CD4-positive, CD25-positive, alpha-beta regulatory T cell (primary cell): ENCODE results near the gene BMX. TPM values are rescaled to one million over a fixed set of nuclear protein-coding genes. Genes with fewer than 3 reads are reported as not detected.
A peak's percentile ranks its signal among the peaks of the same experiment; 100 is the strongest.

Source experiments
- ATAC-seq, 2 donors: fragments of 150-1000 bp; cut with Tn5 transposase; one replicate each; pipeline ENCODE4 v1.10.0; 2021; ENCODE audit warnings: low read depth in 2 of 2, moderate number of reproducible peaks in 2 of 2, moderate library complexity in 1 of 2
- DNase-seq, 3 donors: peaks; one replicate each; pipeline versions ENCODE4 v3.0.0 to v3.0.0-alpha.2; 2012 to 2022; ENCODE audit warnings: mixed read lengths in 1 of 3
- H3K27ac ChIP-seq: one replicate; pipeline ENCODE4 v1.7.0; 2013; ENCODE audit warnings: mild to moderate bottlenecking, low read length; ENCODE audit not compliant: insufficient read depth, poor library complexity, severe bottlenecking
- H3K27me3 ChIP-seq: one replicate; pipeline ENCODE4 v1.7.0; 2013; ENCODE audit warnings: low read length; ENCODE audit not compliant: control insufficient read depth, insufficient read depth
- H3K36me3 ChIP-seq: one replicate; pipeline ENCODE4 v1.7.0; 2013; ENCODE audit warnings: mild to moderate bottlenecking, low read length, moderate library complexity; ENCODE audit not compliant: control insufficient read depth, insufficient read depth
- H3K4me1 ChIP-seq: 2 replicates; pipeline ENCODE4 v1.7.0; 2013; ENCODE audit warnings: mild to moderate bottlenecking, low read length; ENCODE audit not compliant: insufficient read depth, control insufficient read depth, poor library complexity, severe bottlenecking
- H3K4me3 ChIP-seq: one replicate; pipeline ENCODE4 v1.7.0; 2013; ENCODE audit warnings: low read depth, mild to moderate bottlenecking, low read length, moderate library complexity
- H3K9me3 ChIP-seq, 2 experiments: 1 replicate in 1 of 2; 2 replicates in 1 of 2; pipeline ENCODE4 v1.7.0; 2013; ENCODE audit warnings: low read length in 2 of 2, mild to moderate bottlenecking in 1 of 2, moderate library complexity in 1 of 2; ENCODE audit not compliant: control insufficient read depth in 2 of 2
- H3K27ac Mint-ChIP-seq, 3 donors: one replicate each; pipeline ENCODE4 v1.8.0; 2020 to 2022; ENCODE audit warnings: mild to moderate bottlenecking in 3 of 3, mixed read lengths in 3 of 3, moderate library complexity in 2 of 3
- H3K27me3 Mint-ChIP-seq: one replicate; pipeline ENCODE4 v1.8.0; 2022; ENCODE audit warnings: mild to moderate bottlenecking, mixed read lengths
- H3K36me3 Mint-ChIP-seq: one replicate; pipeline ENCODE4 v1.8.0; 2020; ENCODE audit warnings: mixed read lengths
- H3K4me1 Mint-ChIP-seq, 4 donors: one replicate each; pipeline ENCODE4 v1.8.0; 2020 to 2022; ENCODE audit warnings: mixed read lengths in 4 of 4, mild to moderate bottlenecking in 1 of 4
- H3K4me3 Mint-ChIP-seq, 4 donors: one replicate each; pipeline ENCODE4 v1.8.0; 2020 to 2022; ENCODE audit warnings: mild to moderate bottlenecking in 4 of 4, mixed read lengths in 4 of 4, moderate library complexity in 3 of 4
- H3K9me3 Mint-ChIP-seq, 7 donors: one replicate each; pipeline ENCODE4 v1.8.0; 2020 to 2022; ENCODE audit warnings: mixed read lengths in 7 of 7, mild to moderate bottlenecking in 3 of 7, moderate library complexity in 2 of 7
- polyA plus RNA-seq, 4 donors: library from polyadenylated mRNA; unstranded; fragments of 300-500 nt; fragmentation: Illumina TruSeq; gene quantifications; one replicate each; pipeline ENCODE4 v1.2.3, GENCODE V29; 2021
- total RNA-seq: library from RNA; stranded (reverse); gene quantifications from one replicate; pipeline ENCODE4 v1.2.3, GENCODE V29; 2022

The BMX gene
- total and polyA plus RNA-seq, 5 donors from 2014 or later = not detected

GRCh38 chrX:15563056-15563455, 62.4 kb downstream of the BMX start:
- Histone ChIP-seq H3K9me3 (no peaks in the 10 kb centered on the region), H3K27me3 (no peaks in the 10 kb centered on the region), H3K27ac (no peak overlapping the region), H3K4me1 (no peaks in the 10 kb centered on the region), H3K4me3 (no peak overlapping the region), H3K36me3 (no peaks in the 10 kb centered on the region)
- Mint-ChIP-seq H3K4me1 (no peaks in the 10 kb centered on the region), H3K27me3 (no peaks in the 10 kb centered on the region), H3K4me3 (no peak overlapping the region), H3K9me3 (peaks cover 0 to 2% (median 0%) of the 10 kb centered on the region in 7 donors), H3K36me3 (no peaks in the 10 kb centered on the region), H3K27ac (no peak overlapping the region)
- DNase-seq = no peak
- ATAC-seq = no peak

- Mint-ChIP-seq H3K27ac (no peak overlapping the region), H3K4me3 (no peak overlapping the region), H3K36me3 (no peaks in the 10 kb centered on the region), H3K27me3 (no peaks in the 10 kb centered on the region), H3K9me3 (peaks cover 0 to 2% (median 0%) of the 10 kb centered on the region in 7 donors), H3K4me1 (no peaks in the 10 kb centered on the region)
- Histone ChIP-seq H3K9me3 (no peaks in the 10 kb centered on the region), H3K4me3 (no peak overlapping the region), H3K27ac (no peak overlapping the region), H3K36me3 (no peaks in the 10 kb centered on the region), H3K4me1 (no peaks in the 10 kb centered on the region), H3K27me3 (no peaks in the 10 kb centered on the region)
- peak in 1 of 3 donors; percentile 44 for DNase-seq
- ATAC-seq = no peak
Observed at GRCh38 chrX:15564981-15565579, 64.5 kb downstream of the BMX start.

- no peaks in the 10 kb centered on the region for H3K4me1 Mint-ChIP-seq
- Histone ChIP-seq H3K4me1 (no peaks in the 10 kb centered on the region), H3K27ac (no peak overlapping the region), H3K9me3 (no peaks in the 10 kb centered on the region), H3K27me3 (no peaks in the 10 kb centered on the region), H3K36me3 (no peaks in the 10 kb centered on the region), H3K4me3 (no peak overlapping the region)
- H3K9me3 Mint-ChIP-seq = peaks cover 0 to 2% (median 0%) of the 10 kb centered on the region in 7 donors
- DNase-seq = no peak
- no peaks in the 10 kb centered on the region for H3K36me3 Mint-ChIP-seq
- no peaks in the 10 kb centered on the region for H3K27me3 Mint-ChIP-seq
- no peak for ATAC-seq
- H3K27ac Mint-ChIP-seq = no peak overlapping the region
- no peak overlapping the region for H3K4me3 Mint-ChIP-seq
Observed at GRCh38 chrX:15566244-15566643, 65.6 kb downstream of the BMX start.

- Histone ChIP-seq H3K27me3 (no peaks in the 10 kb centered on the region), H3K9me3 (no peaks in the 10 kb centered on the region), H3K4me1 (no peaks in the 10 kb centered on the region), H3K4me3 (no peak overlapping the region), H3K36me3 (no peaks in the 10 kb centered on the region), H3K27ac (no peak overlapping the region)
- Mint-ChIP-seq H3K27ac (no peak overlapping the region), H3K36me3 (no peaks in the 10 kb centered on the region), H3K4me3 (peak overlapping the region in 1 of 4 donors; percentile 16), H3K4me1 (no peaks in the 10 kb centered on the region), H3K27me3 (no peaks in the 10 kb centered on the region), H3K9me3 (peaks cover 0 to 2% (median 0%) of the 10 kb centered on the region in 7 donors)
- DNase-seq (no peak), ATAC-seq (no peak)
Observed at GRCh38 chrX:15567267-15567666, 66.7 kb downstream of the BMX start.

GRCh38 chrX:15567886-15568616, 67.4 kb downstream of the BMX start:
- Histone ChIP-seq H3K4me3 (no peak overlapping the region), H3K9me3 (no peaks in the 10 kb centered on the region), H3K4me1 (no peaks in the 10 kb centered on the region), H3K27ac (no peak overlapping the region), H3K36me3 (no peaks in the 10 kb centered on the region), H3K27me3 (no peaks in the 10 kb centered on the region)
- DNase-seq (no peak), ATAC-seq (no peak)
- H3K27ac Mint-ChIP-seq = no peak overlapping the region
- no peaks in the 10 kb centered on the region for H3K27me3 Mint-ChIP-seq
- no peaks in the 10 kb centered on the region for H3K4me1 Mint-ChIP-seq
- H3K4me3 Mint-ChIP-seq = no peak overlapping the region
- H3K36me3 Mint-ChIP-seq = no peaks in the 10 kb centered on the region
- peaks cover 0 to 2% (median 0%) of the 10 kb centered on the region in 7 donors for H3K9me3 Mint-ChIP-seq

- Histone ChIP-seq H3K4me1 (no peaks in the 10 kb centered on the region), H3K36me3 (no peaks in the 10 kb centered on the region), H3K27me3 (no peaks in the 10 kb centered on the region), H3K27ac (no peak overlapping the region), H3K4me3 (no peak overlapping the region), H3K9me3 (no peaks in the 10 kb centered on the region)
- Mint-ChIP-seq H3K4me3 (no peak overlapping the region), H3K27me3 (no peaks in the 10 kb centered on the region), H3K4me1 (no peaks in the 10 kb centered on the region), H3K9me3 (peaks cover 0 to 2% (median 0%) of the 10 kb centered on the region in 7 donors), H3K36me3 (no peaks in the 10 kb centered on the region), H3K27ac (no peak overlapping the region)
- no peak for DNase-seq
- ATAC-seq = no peak
Observed at GRCh38 chrX:15570145-15570544, 69.5 kb downstream of the BMX start.

- Histone ChIP-seq H3K9me3 (no peaks in the 10 kb centered on the region), H3K4me1 (no peaks in the 10 kb centered on the region), H3K27ac (no peak overlapping the region), H3K4me3 (no peak overlapping the region), H3K36me3 (no peaks in the 10 kb centered on the region), H3K27me3 (no peaks in the 10 kb centered on the region)
- no peaks in the 10 kb centered on the region for H3K27me3 Mint-ChIP-seq
- ATAC-seq = no peak
- H3K27ac Mint-ChIP-seq = no peak overlapping the region
- no peaks in the 10 kb centered on the region for H3K36me3 Mint-ChIP-seq
- H3K4me3 Mint-ChIP-seq = no peak overlapping the region
- no peaks in the 10 kb centered on the region for H3K4me1 Mint-ChIP-seq
- DNase-seq = no peak
- H3K9me3 Mint-ChIP-seq = peaks cover 0 to 2% (median 0%) of the 10 kb centered on the region in 7 donors
Observed at GRCh38 chrX:15574017-15574416, 73.4 kb downstream of the BMX start.

GRCh38 chrX:15576019-15576418, 75.4 kb downstream of the BMX start:
- H3K27me3 ChIP-seq = no peaks in the 10 kb centered on the region
- Mint-ChIP-seq H3K36me3 (no peaks in the 10 kb centered on the region), H3K4me1 (no peaks in the 10 kb centered on the region), H3K27ac (no peak overlapping the region), H3K4me3 (no peak overlapping the region), H3K9me3 (peaks cover 0 to 2% (median 0%) of the 10 kb centered on the region in 7 donors), H3K27me3 (no peaks in the 10 kb centered on the region)
- no peaks in the 10 kb centered on the region for H3K36me3 ChIP-seq
- H3K9me3 ChIP-seq = no peaks in the 10 kb centered on the region
- DNase-seq (no peak), ATAC-seq (no peak)
- no peak overlapping the region for H3K27ac ChIP-seq
- no peaks in the 10 kb centered on the region for H3K4me1 ChIP-seq
- H3K4me3 ChIP-seq = no peak overlapping the region
